NCI-H1092 treated with DMSO at 0.1 percent for 48 hours (cell line): ENCODE results near the gene MRPL14.

Source experiments
- DNase-seq: peaks from one replicate; lab custom pipeline; 2025; lab: John Stamatoyannopoulos, UW

MRPL14 gene

GRCh38 chr6:44127186-44128019 lies at the start of gene MRPL14, which contains the start of gene TMEM63B:
Gene MRPL14, minus strand, starts transcription at chr6:44127452. Its CDS starts 10,841 bp downstream, at chr6:44116611.
Gene TMEM63B, plus strand, starts transcription at chr6:44127554. Its CDS starts 7,031 bp downstream, at chr6:44134585.
- DNase-seq: peak; percentile 80

DNA sequence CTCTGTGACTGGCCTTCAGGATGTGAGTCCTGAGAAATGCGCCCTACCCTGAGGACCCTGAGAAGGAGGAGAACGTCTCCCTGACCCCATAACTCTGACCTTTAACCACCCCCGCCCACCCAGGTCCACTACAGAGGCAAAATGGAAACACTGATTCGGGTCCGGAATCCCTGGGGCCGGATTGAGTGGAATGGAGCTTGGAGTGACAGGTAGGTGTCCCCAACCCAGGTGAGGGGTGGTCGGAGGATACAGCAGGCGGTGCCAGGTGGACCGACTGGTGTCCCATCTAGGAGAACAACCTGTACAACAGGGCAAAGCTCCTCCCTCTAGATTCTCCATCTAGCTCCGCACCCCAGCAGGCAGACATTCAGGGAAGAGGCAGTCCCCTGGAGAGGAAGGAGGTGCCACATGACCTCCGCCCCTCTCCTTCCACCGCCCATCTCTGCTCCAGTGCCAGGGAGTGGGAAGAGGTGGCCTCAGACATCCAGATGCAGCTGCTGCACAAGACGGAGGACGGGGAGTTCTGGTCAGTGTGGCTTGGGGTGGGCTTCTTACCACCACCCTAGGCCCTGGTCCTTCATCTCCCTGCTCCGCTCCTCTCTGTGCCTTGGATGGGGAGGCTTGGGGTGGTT lies 49.0 kb upstream of the MRPL14 start:
- DNase-seq: no peak

- DNase-seq: peak; percentile 68
Measured at GRCh38 chr6:44172731-44173500, 45.7 kb upstream of the MRPL14 start.

DNA sequence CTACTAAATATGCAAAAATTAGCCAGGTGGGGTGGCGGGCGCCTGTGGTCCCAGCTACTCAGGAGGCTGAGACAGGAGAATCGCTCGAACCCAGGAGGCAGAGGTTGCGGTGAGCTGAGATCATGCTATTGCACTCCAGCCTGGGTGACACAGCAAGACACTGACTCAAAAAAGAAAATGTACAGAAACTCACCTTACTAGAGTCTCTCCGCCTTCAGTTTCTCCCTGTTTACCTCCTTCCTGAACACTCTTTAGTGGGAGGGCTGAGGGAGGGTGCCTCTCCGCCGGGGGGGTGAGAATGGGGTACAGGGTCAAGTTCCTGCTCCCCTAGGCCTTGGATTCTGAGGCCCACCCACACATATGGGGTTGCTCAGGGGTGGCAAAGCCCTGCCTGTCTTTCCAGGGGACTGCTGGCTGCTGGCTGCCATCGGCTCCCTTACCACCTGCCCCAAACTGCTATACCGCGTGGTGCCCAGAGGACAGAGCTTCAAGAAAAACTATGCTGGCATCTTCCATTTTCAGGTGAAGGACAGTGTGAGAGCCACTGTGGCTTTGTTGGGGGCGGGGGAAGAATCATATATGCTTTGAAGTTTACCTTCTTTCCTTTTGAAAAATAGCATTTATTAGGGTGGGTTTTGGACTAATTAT lies 44.8 kb upstream of the MRPL14 start:
- no peak for DNase-seq

DNA sequence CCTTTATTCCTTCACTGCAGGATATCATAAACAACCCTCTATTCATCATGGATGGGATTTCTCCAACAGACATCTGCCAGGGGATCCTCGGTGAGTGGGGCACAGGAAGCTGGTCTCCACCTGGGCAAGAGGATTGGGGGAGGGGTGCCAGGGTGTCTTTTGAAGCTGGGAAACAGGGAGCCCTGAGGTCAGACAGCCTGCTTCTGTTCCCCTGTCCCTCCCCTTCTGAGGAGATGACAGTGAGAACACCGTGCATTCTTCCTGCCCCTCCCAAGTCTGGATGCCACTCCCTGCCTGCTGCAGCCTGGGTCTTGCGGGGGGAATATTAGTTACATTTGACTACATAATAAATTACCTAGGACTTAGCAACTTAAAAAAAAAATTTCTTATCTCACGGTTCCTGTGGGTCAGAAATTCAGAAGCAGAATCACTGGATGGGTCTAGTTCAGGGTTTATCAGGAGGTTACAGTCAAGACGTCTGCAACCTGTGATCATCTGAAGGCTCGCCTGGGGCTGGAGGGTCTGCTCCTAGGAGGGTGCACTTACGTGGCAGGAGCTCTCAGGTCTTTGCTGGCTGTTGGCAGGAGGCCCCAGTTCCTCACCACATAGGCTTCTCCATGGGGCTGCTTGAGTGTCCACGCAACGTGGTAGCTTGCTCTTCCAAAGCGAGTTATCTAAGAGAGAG lies 42.8 kb upstream of the MRPL14 start:
- DNase-seq: no peak

GRCh38 chr6:44169154-44169553 lies 41.9 kb upstream of the MRPL14 start:
- DNase-seq: no peak

- DNase-seq: no peak
Measured at GRCh38 chr6:44167567-44167966, 40.3 kb upstream of the MRPL14 start.

- DNase-seq: no peak
Measured at GRCh38 chr6:44166591-44167184, 39.4 kb upstream of the MRPL14 start.

- DNase-seq: no peak
Measured at GRCh38 chr6:44166116-44166515, 38.9 kb upstream of the MRPL14 start.

GRCh38 chr6:44162876-44163625 lies 35.8 kb upstream of the MRPL14 start:
- DNase-seq: no peak

GRCh38 chr6:44161997-44162338 lies 34.7 kb upstream of the MRPL14 start:
- DNase-seq: no peak

DNA sequence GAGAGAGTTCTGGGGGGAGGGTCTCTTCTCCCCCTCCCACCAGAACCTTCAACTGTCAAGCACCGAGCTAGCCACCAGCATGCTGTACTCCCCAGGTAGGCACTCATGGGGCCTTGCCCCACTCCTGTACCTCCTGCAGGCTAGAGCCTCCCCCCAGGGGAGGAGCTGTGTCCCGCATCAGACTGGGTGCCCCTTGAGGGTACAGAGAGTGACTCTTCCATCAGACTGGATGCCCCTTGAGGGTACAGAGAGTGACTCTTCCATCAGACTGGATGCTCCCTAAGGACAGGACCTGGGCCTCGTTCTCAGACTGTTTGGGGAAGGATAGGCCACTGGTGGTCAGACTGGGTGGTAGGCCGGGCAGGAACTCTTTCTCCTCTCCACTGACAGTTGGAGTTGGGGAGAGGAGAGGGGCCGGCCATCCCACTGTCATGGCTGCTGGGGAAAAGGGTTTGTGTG lies 31.5 kb upstream of the MRPL14 start, which contains the start of gene CAPN11:
TSS of gene CAPN11 (plus strand) at position 51 of the 459 bp plus-strand sequence. CDS start at position 80, 29 bp downstream.
- DNase-seq: no peak

GRCh38 chr6:44157152-44157521 lies 29.9 kb upstream of the MRPL14 start:
- DNase-seq: no peak

DNA sequence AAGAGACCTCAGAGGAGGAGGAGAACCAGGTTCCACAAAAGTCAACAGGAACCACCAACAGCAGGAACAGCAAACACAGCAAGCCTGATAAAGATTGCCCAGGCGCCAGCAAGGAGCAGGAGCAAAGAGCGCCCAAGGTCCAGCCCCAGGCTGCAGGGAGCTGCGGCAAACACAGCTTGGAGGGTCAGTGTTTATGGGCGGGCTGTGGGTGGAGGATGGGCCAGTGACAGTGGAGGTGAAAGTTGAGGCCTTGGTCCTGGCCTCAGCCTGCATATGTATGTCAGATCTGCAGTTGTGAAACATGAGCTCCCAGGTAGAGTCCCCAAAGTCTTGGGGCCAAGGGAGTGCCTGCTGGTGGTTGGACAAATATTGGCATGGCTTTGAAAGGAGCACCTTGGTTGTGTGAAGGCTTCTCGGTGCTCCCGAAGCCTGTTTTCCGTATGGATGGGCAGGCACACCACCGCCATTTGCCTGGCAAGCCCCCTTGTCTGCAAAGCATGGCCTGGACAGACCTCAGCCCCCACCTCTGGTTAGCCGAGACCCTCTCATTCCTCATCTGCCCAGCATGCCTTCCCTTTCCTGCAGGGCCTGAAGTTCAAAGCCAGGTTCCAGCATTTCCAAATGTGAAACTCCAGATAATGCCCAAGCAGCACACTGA lies 29.4 kb upstream of the MRPL14 start:
- no peak for DNase-seq

DNA sequence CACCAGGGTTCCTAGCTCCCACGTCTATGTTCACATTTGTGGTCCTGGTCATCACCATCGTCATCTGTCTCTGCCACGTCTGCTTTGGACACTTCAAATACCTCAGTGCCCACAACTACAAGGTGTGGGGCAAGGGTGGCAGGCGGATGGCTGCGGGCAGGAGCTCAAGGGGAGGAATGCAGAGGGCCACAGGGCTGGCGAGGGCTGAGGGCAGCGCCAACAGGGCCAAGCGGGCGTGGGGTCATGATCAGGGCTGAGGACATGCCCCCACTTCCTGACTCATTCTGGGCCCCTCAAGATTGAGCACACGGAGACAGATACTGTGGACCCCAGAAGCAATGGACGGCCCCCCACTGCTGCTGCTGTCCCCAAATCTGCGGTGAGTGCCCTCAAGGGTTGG lies 26.8 kb upstream of the MRPL14 start:
- DNase-seq: no peak

GRCh38 chr6:44152533-44152932 lies 25.3 kb upstream of the MRPL14 start:
- DNase-seq: no peak

- no peak for DNase-seq
Measured at GRCh38 chr6:44152109-44152461, 24.8 kb upstream of the MRPL14 start.

GRCh38 chr6:44151348-44152108 lies 24.3 kb upstream of the MRPL14 start:
- peak; percentile 48 for DNase-seq

DNA sequence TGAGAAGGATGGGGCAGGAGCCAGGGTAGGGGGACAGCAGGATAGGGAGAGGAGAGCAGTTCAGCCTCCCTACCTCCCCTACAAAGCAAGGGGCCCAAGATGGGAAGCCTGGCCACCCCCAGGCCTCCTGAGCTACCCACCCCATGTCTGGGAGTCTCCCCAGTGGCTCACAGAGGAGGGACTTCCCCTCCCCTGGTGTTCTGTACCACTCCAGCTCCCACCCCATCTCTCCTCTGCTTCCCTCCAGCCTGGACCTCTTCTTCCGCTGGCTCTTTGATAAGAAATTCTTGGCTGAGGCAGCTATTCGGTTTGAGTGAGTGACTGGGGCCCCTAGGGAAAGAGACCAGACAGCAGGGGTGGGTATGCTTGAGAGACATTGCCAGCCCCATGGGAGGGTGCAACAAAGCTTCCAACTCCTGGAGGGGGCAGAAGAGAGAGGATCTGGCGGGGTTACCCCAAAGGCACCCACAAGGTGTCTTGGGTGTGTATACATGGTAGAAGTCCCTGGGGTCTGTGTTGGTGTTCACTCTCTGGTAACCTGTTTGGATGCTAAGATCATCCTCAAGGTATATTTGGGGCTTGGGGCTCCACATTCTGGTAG lies 23.2 kb upstream of the MRPL14 start:
- no peak for DNase-seq
